Right lobe of liver (tissue), 4 donors: Measurements from ENCODE around the gene WDR44.

ENCODE experiments used
- POLR2A ChIP-seq: fragments of 450-650 bp; IDR thresholded peaks from one replicate; pipeline ENCODE4 v1.6.1; 2017; ENCODE audit warnings: antibody characterized with exemption, mild to moderate bottlenecking
- TF ChIP-seq, protein P1 (sequence below), 4 donors: fragments of 200-600 bp in 3 of 4; fragments of 450-650 bp in 1 of 4; IDR thresholded peaks; one replicate each; pipeline versions ENCODE4 v1.5.1 to v1.8.0; 2016 to 2022; ENCODE audit warnings: antibody characterized with exemption in 4 of 4, mild to moderate bottlenecking in 2 of 4
- donor health status: DM: no; HTN: no; CAD: no.
- donor health status: DM: no; HTN: no; CAD: no.
- donor health status: DM: no; HTN: yes; CAD: no.

DNA sequence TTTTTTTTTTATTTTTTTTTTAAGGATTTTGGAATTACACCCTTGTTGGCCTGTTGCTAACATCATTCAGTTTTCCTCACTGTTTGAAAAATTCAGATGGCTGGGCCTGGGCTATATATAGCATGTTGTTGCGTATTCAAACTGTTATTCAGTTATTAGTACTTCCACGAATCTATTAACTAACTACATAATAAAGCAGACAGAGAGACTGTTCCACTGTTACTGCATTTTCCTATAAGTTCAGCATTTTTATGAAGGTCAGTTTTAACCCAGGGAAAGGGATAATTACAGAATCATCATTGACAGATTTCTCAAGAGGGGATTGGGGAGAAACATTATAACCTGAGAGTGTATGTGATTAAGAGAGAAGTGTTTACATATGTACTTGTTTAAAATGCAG, 152.8 kb downstream of the WDR44 start:
- TF ChIP-seq, protein P1, sequence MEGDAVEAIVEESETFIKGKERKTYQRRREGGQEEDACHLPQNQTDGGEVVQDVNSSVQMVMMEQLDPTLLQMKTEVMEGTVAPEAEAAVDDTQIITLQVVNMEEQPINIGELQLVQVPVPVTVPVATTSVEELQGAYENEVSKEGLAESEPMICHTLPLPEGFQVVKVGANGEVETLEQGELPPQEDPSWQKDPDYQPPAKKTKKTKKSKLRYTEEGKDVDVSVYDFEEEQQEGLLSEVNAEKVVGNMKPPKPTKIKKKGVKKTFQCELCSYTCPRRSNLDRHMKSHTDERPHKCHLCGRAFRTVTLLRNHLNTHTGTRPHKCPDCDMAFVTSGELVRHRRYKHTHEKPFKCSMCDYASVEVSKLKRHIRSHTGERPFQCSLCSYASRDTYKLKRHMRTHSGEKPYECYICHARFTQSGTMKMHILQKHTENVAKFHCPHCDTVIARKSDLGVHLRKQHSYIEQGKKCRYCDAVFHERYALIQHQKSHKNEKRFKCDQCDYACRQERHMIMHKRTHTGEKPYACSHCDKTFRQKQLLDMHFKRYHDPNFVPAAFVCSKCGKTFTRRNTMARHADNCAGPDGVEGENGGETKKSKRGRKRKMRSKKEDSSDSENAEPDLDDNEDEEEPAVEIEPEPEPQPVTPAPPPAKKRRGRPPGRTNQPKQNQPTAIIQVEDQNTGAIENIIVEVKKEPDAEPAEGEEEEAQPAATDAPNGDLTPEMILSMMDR (IDR thresholded peaks at IDR 0.05) = no peak
- TF ChIP-seq POLR2A = no peak
